ENCODE data around the gene ERVK3-1.
"Not testable (repeated sequence)": the region's sequence is repeated elsewhere in the genome, so short reads cannot be mapped to it uniquely, and the experiment has no call there.

The ERVK3-1 gene, protein sequence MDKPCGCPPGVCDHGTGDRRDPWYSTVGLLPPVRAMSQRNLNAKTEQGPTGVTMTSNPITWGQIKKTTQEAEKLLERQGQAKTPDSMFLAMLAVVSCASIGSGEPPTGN

DNA sequence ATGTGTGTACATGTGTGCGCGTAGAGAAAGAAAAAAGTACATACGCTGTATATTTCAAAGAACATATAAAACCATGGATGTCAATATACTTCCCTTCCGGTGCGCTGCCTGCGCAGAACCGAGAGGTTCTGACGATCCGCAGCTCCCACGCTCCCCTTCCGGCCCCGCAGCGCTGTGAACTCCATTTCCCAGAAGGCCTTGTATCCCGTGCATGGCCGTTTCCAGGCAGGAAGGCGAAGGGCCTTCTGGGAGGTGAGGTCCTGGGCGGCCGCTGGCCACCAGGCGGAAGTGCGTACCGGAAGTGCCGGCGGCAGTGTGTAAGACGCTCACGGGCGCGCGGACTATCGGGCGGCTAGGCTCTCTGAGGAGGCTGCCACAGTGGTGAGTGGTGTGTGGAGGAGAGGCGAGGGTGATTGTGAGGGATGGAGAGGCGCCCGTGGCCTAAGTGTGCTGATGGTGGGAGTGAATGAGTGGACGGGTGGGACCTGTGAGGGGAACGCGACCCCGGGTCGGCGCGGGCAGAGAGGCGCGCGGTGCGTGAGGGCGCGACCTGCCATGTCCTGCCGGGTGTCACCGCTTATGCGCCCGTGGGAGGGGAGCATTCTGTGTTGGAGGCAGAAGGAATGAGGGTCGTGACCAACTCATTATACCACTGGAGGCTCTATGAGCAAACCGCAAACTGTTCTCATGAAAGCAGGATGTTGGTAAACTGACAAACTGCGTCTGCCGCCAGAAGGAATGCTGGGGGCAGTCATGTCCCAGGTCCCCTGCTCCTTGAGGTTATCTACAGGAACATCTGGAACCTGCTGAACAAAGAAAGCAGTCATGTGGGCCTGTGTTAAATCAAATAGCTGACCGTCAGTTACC lies at the start of gene ERVK3-1:
TSS of gene ERVK3-1 (plus strand) at position 313 of the 867 bp plus-strand sequence. CDS start 6,792 bp downstream, outside the sequence.
- peak; percentile 98 for DNase-seq (ENCODE audit: low spot score)

DNA sequence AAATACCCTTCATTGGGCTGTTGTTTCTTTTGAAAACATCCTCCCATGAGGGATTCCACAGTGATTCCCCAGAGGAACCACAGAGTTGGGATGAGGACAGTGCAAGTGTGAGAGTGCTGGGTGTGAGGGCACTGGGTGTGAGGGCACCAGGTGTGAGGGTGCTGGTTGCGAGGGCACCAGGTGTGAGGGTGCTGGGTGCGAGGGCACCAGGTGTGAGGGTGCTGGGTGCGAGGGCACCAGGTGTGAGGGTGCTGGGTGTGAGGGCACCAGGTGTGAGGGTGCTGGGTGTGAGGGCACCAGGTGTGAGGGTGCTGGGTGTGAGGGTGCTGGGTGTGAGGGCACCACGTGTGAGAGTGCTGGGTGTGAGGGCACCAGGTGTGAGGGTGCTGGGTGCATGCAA lies 46.9 kb upstream of the ERVK3-1 start:
- DNase-seq (ENCODE audit: low spot score) = not testable (repeated sequence)

DNA sequence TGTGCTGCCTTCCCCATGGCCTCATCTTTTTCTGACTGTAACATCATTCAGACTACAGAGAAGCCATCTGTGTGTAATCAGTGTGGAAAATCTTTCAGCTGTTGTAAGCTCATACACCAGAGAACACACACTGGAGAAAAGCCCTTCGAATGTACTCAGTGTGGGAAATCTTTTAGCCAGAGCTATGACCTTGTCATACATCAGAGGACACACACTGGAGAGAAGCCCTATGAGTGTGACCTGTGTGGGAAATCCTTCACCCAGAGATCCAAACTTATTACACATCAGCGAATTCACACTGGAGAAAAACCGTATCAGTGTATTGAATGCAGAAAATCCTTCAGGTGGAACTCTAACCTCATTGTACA lies 43.6 kb upstream of the ERVK3-1 start:
- DNase-seq (ENCODE audit: low spot score) = no peak

DNA sequence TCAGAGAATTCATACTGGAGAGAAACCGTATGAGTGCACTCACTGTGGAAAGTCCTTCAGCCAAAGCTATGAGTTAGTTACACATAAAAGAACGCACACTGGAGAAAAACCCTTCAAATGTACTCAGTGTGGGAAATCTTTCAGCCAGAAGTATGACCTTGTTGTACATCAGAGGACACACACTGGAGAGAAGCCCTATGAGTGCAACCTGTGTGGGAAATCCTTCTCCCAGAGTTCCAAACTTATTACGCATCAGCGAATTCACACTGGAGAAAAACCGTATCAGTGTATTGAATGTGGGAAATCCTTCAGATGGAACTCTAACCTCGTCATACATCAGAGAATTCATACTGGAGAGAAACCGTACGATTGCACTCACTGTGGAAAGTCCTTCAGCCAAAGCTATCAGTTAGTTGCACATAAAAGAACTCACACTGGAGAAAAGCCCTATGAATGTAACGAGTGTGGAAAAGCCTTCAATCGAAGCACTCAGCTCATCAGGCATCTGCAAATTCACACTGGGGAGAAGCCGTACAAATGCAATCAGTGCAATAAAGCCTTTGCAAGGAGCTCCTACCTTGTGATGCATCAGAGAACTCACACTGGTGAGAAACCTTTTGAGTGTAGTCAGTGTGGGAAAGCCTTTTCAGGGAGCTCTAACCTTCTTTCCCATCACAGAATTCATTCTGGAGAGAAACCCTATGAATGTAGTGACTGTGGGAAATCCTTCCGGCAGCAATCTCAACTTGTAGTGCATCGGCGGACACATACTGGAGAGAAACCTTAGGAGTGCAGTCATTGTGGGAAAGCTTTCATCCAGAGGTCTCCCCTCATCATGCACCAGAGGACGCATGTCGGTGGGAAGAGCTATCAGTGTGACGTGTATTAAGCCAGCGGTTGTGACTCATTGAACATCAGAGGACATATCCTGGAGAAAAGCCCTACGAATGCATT lies 42.9 kb upstream of the ERVK3-1 start:
- no peak for DNase-seq (ENCODE audit: low spot score)

DNA sequence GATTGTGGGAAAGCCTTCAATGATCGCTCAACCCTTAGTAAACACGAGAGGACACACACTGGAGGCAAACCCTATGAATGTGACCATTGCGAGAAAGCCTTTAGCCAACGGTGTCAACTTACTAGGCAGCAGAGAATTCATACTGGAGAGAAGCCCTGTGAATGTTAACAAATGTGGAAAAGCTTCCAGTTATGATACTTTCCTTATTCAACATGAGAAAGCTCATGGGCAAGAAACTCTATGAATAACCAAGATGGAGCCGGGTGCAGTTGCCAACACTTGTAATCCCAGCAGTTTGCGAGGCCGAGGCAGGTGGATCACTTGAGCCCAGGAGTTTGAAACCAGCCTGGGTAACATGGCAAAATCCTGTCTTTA lies 42.3 kb upstream of the ERVK3-1 start:
- DNase-seq (ENCODE audit: low spot score) = no peak

DNA sequence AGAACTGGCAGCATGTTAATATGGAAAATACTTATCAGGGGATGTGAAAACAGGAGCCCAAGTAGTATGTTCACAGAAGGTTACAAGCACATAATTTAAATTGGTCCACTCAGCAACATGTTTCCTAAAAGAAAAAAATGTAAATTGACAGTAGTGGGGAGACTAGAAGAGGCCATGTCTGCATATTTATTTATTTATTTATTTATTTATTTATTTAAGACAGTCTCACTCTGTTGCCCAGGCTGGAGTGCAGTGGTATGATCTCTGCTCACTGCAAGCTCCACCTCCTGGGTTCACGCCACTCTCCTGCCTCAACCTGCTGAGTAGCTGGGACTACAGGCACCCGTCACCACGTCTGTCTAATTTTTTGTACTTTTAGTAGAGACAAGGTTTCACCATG lies 40.1 kb upstream of the ERVK3-1 start:
- no peak for DNase-seq (ENCODE audit: low spot score)

DNA sequence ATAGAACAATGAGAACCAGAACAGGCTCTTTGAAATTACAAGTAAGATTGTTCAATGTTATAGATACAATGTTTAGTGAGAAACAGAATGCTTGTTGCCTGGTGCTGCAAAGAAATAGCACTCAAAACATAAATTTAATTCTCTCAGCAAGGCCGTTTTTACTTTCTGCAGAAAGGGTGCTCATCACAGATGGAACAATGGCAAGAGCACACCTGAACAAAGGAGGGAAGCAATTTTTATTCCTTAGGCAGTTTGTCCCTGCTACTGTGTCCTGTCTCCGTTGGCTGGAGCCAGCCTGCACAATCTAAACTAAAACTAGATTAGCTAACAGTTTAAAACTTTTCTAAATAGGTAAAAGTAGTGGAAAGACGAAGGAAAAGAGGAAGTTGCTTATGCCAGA lies 36.8 kb upstream of the ERVK3-1 start:
- DNase-seq (ENCODE audit: low spot score) = no peak

DNA sequence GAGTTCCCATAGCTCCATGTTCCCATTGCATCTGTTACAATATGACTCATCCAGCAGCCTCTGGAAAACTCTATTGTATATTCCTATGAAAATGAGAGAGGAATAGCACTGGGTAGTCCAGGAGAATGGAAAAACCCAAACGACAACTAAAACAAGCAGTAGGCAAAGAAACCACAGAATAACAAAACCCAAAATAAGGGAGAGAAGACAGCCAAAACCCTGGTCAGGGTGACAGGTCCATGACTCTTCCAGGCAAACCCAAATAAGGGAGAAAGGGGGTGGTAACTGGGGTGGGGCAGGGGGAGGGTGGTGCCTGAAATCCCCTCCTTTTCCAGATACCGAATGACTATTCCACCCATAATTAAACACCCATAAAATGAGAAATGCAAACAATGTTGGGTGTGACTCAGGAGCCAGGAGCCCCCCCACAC lies 30.4 kb upstream of the ERVK3-1 start:
- DNase-seq (ENCODE audit: low spot score) = no peak

DNA sequence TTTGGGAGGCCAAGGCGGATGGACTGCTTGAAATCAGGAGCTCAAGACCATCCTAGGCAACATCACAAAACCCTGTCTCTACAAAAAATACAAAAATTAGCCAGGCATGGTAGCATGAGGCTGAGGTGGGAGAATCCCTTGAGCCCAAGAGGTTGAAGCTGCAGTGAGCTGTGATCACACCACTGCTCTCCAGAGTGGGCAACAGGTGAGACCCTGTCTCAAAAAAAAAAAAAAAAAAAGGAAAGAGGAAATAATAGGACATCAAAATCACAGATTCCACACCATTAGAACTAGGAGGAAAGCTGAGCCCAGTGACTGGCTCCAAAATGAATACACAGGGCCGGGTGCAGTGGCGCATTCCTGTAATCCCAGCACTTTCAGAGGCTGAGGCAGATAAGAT lies 29.6 kb upstream of the ERVK3-1 start:
- no peak for DNase-seq (ENCODE audit: low spot score)

DNA sequence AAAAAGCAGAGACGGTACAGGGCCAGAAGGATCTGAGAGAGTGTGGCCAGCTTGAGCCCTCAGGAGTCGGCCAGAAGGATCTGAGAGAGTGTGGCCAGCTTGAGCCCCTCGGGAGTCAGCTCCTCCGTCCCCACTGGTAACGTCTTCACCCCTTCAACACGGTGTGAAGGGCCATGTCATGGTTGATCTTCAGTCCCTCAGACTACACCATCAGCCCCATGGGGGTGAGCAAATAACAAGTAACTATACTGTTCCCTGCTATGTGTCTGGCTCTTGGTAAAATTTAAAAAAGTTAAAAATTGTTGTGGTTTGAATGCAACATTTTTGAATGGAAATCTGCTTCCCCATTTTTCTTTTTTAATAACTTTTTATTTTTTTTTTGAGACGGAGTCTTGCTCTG lies 28.0 kb upstream of the ERVK3-1 start:
- DNase-seq (ENCODE audit: low spot score) = no peak

DNA sequence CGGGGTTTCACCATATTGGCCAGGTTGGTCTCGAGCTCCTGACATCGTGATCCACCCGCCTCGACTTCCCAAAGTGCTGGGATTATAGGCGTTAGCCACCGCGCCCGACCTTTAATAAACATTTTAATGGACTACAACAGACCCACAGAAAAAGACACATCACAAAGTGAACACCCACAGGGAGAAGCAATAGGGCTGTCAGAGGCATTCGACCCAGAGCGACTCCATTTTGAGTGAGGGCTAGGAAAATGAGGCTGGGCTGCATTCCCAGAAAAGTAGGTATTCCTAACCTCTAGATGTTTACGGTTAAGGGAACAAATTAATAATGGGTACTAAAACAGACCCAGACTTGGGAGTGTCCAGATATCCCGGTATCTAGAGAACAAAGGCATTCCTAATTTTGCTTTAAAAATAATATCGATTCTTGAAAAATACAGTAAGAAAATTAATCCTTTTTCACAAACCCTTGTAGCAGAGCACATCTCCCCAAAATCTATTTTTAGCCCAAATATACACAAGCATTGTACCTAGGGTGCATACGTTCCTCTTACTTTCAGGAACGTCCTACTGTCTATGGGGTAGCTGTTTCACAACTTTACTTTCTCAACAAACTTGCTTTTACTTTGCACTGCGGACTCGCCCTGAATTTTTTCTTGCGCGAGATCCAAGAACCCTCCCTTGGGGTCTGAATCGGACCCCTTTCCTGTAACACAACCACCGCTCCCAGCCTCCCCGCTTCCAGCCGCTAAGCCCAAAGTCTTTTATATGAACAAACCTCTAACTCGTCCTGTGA lies 27.2 kb upstream of the ERVK3-1 start:
- no peak for DNase-seq (ENCODE audit: low spot score)

DNA sequence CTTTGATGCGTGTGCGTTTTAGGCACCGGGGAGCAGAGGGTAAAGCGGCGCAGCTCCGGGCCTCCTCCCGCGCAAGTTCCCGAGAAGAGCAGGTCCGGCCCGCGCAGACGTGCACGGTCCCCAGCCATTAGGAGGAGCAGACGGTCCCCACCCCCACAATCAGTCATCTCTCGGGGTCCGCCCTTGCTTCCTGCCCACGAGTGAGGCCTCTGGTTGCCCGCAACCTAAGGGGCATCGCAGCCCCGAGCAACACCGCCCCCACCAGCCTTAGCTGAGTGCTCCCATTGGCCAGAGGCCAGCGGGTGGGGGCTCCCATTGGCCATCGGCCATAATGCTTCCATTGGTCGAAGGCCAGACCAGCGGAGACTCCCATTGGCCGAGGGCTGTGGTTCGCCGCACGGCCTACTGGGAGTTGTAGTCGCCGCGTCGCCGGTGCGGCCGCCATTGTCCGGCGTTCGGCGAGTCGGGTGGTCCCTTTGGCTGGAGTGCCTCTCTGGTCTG lies 26.6 kb upstream of the ERVK3-1 start, which contains the start of gene ZNF8:
TSS of gene ZNF8 (plus strand) at position 415 of the 501 bp plus-strand sequence. CDS start 127 bp downstream, outside the sequence.
- DNase-seq (ENCODE audit: low spot score) = peak; percentile 98

DNA sequence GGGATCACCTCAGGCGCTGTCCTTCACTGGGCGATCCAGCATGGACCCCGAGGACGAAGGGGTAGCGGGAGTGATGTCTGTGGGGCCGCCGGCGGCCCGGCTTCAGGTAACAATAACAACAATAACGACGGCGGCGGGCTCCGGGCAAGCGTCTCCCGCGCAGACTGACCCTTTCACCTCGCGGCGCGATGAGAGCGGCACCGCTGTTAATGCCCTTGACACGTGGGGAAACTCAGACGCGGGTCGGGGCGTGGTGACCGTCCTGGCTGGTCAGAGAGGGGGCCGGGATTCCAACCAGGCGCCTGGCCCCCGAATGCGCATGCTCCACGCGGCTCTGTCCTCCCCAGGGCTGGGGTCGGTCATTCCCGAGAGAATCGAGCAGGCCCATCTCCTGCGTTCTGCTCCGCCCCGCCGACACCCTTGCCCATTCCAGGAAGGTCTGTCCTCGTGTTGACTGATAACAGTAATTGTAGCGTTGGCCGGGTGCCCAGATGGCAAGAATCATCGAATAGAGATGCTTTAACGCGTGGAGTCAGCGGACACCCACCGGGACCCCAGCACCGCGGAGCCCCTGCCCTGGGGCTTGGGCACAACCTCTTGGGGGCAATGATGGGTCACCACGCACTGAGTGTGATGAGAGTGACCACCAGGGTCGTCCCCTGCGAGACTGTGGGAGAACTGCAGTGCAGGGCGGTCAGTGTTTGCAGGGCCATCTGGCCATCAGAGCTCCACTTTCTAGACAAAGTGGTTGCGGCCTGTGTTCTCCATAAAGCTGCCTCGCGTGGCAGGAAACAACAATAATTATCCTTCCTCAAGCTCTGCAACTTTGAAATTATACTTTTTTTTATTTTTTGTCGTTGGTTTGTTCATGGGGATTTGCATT lies 25.9 kb upstream of the ERVK3-1 start:
- peak; percentile 93 for DNase-seq (ENCODE audit: low spot score)

DNA sequence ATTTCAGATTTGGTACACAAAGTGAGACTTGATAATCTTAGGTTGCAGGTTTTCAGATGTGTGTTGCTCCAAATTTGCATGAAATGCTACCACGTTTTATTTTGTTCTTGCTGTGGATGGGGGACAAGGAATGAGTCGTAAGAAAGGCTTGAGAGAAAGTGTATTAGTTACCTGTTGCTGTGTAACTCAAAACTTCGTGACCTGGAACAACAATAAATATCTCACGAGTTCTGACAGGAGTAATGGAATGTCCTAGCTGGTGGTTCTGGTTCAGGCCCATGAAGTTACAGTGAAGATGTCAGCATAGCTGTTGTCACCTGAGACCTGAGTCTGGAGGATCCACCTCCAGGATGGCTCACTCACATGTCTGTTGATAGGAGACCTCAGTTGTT lies 25.3 kb upstream of the ERVK3-1 start:
- DNase-seq (ENCODE audit: low spot score) = no peak

DNA sequence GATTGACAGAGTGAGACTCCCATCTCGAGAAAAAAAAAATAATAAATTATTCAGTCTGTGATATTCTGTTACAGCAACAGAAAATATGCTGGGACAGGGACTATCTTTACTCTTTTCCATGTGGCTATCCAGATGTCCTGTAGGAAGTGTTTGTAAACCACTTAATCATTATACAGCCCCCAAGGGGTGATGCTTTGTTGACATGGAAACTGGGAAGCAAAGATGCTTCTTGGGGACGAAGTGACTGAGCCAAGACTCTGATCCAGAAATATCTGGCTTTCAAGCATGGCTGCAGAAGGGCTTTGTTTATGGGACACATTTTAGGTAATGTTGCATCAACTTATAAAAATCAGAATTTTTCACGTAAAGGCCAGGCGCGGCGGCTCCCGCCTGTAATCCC lies 21.0 kb upstream of the ERVK3-1 start:
- no peak for DNase-seq (ENCODE audit: low spot score)

DNA sequence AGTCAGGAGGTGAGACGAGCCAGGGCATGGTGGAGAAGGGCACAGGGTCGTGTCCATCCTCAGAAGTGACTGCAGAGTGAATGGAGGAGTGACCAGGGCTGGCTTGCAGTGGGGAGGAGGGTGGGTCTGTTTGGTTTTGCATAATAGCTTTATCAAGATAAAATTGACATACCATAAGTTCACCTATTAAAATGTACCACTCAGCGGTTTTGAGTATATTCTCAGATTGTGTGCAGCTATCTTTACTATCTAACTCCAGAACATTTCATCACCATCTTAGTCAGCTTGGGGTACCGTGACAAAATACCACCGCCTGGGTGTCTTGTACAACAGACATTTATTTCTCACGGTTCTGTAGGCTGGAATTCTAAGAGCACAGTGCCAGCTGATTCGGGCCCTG lies 13.2 kb upstream of the ERVK3-1 start:
- no peak for DNase-seq (ENCODE audit: low spot score)

DNA sequence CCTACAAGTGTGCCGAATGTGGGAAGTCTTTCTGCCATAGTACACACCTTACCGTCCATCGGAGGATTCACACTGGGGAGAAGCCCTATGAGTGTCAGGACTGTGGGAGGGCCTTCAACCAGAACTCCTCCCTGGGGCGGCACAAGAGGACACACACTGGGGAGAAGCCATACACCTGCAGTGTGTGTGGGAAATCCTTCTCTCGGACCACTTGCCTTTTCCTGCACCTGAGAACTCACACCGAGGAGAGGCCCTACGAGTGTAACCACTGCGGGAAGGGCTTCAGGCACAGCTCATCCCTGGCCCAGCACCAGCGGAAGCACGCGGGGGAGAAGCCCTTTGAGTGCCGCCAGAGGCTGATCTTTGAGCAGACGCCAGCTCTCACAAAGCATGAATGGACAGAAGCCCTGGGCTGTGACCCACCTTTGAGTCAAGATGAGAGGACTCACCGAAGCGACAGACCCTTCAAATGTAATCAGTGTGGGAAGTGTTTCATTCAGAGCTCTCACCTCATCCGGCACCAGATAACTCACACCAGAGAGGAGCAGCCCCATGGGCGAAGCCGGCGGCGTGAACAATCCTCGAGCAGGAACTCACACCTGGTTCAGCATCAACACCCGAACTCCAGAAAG lies 10.3 kb upstream of the ERVK3-1 start:
- DNase-seq (ENCODE audit: low spot score) = no peak

DNA sequence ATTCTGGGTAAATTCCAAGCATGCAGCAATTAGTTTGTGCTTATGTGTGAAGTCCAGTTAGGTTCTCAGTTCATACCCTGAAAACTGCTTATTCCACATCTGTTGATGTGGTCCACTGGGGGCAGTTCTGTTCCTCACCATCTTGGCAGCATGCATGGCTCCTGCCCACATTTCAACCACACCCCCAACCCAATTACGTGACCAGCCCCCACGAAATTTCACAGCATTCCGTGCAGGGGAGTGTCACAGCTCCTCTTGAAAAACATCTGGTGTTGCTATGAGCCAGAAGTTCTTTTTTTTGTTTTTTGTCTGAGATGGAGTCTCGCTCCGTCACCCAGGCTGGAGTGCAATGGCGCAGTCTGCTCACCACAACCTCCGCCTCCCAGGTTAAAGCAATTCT lies 9.1 kb upstream of the ERVK3-1 start:
- DNase-seq (ENCODE audit: low spot score) = no peak

DNA sequence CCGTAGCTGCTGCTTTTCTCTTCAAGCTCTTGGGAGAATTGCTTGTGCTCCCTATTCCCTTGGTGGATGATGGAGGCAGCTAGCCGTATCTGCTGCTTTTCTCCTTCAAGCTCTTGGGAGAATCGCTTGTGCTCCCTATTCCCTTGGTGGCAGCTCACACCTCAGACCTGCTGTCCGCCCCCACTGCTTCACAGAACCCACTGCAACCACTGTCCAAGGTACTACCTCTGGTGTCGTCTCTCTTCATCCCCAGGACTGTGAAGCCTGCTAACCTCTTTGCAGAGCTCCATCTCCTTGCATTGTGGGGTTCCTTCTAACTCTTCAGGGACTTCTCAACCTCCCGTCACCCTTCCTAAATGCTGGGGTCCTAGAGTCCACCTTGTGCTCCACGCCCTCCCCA lies 4.6 kb upstream of the ERVK3-1 start:
- DNase-seq (ENCODE audit: low spot score) = no peak

DNA sequence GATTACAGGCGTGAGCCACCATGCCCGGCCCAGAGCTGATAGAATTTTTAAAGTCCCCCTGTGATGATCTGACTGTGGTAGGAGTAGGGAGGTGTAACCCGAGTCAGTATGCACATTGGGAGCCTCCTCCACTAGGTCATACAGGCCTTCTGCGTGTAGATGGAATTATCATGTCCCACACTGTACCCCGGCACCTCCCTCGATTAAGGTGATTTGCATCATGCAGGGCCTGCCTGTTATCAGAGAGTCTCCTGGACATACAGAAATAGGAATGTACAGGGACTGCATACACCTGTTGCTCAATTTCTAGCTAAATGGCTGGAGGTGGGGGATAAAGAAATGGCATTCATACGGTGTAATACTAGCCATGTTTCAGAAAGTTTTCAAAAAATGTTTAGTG lies 922 bp upstream of the ERVK3-1 start:
- no peak for DNase-seq (ENCODE audit: low spot score)
